GM23338 (cell line): ENCODE measurements around the gene RNF220. TPM values are rescaled to one million over a fixed set of nuclear protein-coding genes. Genes with fewer than 3 reads are reported as not detected.

ENCODE experiments used
- ATAC-seq: fragments of 200-7000 bp; cut with Tn5 transposase; 3 replicates; pipeline ENCODE4 v1.9.1; 2020
- DNase-seq: peaks from one replicate; pipeline ENCODE4 v3.0.0-alpha.2; 2015; ENCODE audit warnings: low spot score
- H2AFZ ChIP-seq: fragments of 200-600 bp; sonication (generic); 2 replicates; pipeline ENCODE4 v1.8.0; 2016; ENCODE audit warnings: antibody characterized with exemption, mild to moderate bottlenecking, moderate library complexity
- H3F3A ChIP-seq: fragments of 200-600 bp; sonication (generic); replicated peaks from 2 replicates; pipeline ENCODE4 v1.8.0; 2017; ENCODE audit warnings: antibody characterized with exemption, mixed run types, low read depth
- H3K27ac ChIP-seq: fragments of 200-600 bp; sonication (generic); 2 replicates; pipeline ENCODE4 v1.6.1; 2016; ENCODE audit warnings: low read depth
- H3K27me3 ChIP-seq: fragments of 200-600 bp; sonication (generic); 2 replicates; pipeline ENCODE4 v1.8.0; 2016; ENCODE audit warnings: mild to moderate bottlenecking, mixed run types, moderate library complexity; ENCODE audit not compliant: insufficient read depth
- H3K36me3 ChIP-seq: fragments of 200-600 bp; sonication (generic); 2 replicates; pipeline ENCODE4 v1.8.0; 2016; ENCODE audit warnings: mild to moderate bottlenecking; ENCODE audit not compliant: insufficient read depth
- H3K4me1 ChIP-seq: fragments of 200-600 bp; sonication (generic); 2 replicates; pipeline ENCODE4 v1.8.0; 2016; ENCODE audit warnings: mild to moderate bottlenecking, moderate library complexity; ENCODE audit not compliant: insufficient read depth
- H3K4me2 ChIP-seq: fragments of 200-600 bp; sonication (generic); 2 replicates; pipeline ENCODE4 v1.7.1; 2017; ENCODE audit warnings: mixed run types
- H3K4me3 ChIP-seq: fragments of 200-600 bp; sonication (generic); 2 replicates; pipeline ENCODE4 v1.6.1; 2016; ENCODE audit warnings: mixed run types
- H3K79me2 ChIP-seq: fragments of 200-600 bp; sonication (generic); replicated peaks from 2 replicates; pipeline ENCODE4 v1.8.0; 2017; ENCODE audit warnings: mild to moderate bottlenecking; ENCODE audit not compliant: insufficient read depth
- H3K9me2 ChIP-seq: fragments of 200-600 bp; sonication (generic); 2 replicates; pipeline ENCODE4 v1.8.0; 2017; ENCODE audit not compliant: insufficient read depth
- H4K20me1 ChIP-seq: fragments of 200-600 bp; sonication (generic); replicated peaks from 2 replicates; pipeline ENCODE4 v1.8.0; 2017; ENCODE audit warnings: mild to moderate bottlenecking; ENCODE audit not compliant: insufficient read depth
- H3K27ac Mint-ChIP-seq: 2 replicates; pipeline ENCODE4 v1.8.0; 2020; ENCODE audit warnings: inconsistent platforms, mild to moderate bottlenecking, moderate library complexity, mixed read lengths
- H3K27me3 Mint-ChIP-seq: 3 replicates; pipeline ENCODE4 v1.8.0; 2022; ENCODE audit warnings: low read depth, mild to moderate bottlenecking, moderate library complexity, mixed read lengths, inconsistent platforms; ENCODE audit not compliant: insufficient read depth, poor library complexity
- H3K36me3 Mint-ChIP-seq: 3 replicates; pipeline ENCODE4 v1.8.0; 2021; ENCODE audit warnings: low read depth, mild to moderate bottlenecking, inconsistent platforms, moderate library complexity, mixed read lengths
- H3K4me1 Mint-ChIP-seq: 3 replicates; pipeline ENCODE4 v1.8.0; 2020; ENCODE audit warnings: mild to moderate bottlenecking, inconsistent platforms, mixed read lengths
- H3K4me3 Mint-ChIP-seq: 3 replicates; pipeline ENCODE4 v1.8.0; 2021; ENCODE audit warnings: moderate library complexity, mild to moderate bottlenecking, inconsistent platforms, mixed read lengths
- H3K9me3 Mint-ChIP-seq: 3 replicates; pipeline ENCODE4 v1.8.0; 2020; ENCODE audit warnings: moderate library complexity, mild to moderate bottlenecking, inconsistent platforms, mixed read lengths
- CREB1 ChIP-seq: fragments of 250-450 bp; sonication (Bioruptor Pico); IDR thresholded peaks from 2 replicates; pipeline ENCODE4 v1.5.0; 2020; ENCODE audit warnings: low read depth, mild to moderate bottlenecking, moderate library complexity
- ETS1 ChIP-seq: IDR thresholded peaks from 2 replicates; pipeline ENCODE4 v1.6.1; 2016; ENCODE audit warnings: antibody characterized with exemption
- EZH2 ChIP-seq: fragments of 200-600 bp; sonication (generic); IDR thresholded peaks from one replicate; pipeline ENCODE4 v1.8.0; 2017; ENCODE audit warnings: antibody characterized with exemption, mild to moderate bottlenecking, low read depth; ENCODE audit not compliant: unreplicated experiment
- EZH2phosphoT487 ChIP-seq: fragments of 200-600 bp; sonication (generic); IDR thresholded peaks from one replicate; pipeline ENCODE4 v1.8.1; 2018; ENCODE audit warnings: antibody characterized with exemption; ENCODE audit not compliant: unreplicated experiment
- JUNB ChIP-seq: IDR thresholded peaks from one replicate; pipeline ENCODE4 v1.6.1; 2016; ENCODE audit warnings: antibody characterized with exemption; ENCODE audit not compliant: unreplicated experiment
- NANOG ChIP-seq: IDR thresholded peaks from 2 replicates; pipeline ENCODE4 v1.6.1; 2016; ENCODE audit warnings: antibody characterized with exemption, borderline replicate concordance
- POLR2AphosphoS5 ChIP-seq: IDR thresholded peaks from 2 replicates; pipeline ENCODE4 v1.6.1; 2016; ENCODE audit warnings: antibody characterized with exemption, low read depth
- STAT1 ChIP-seq: IDR thresholded peaks from one replicate; pipeline ENCODE4 v1.6.1; 2016; ENCODE audit warnings: antibody characterized with exemption; ENCODE audit not compliant: unreplicated experiment
- ZNF114 ChIP-seq: fragments of 250-450 bp; sonication (Bioruptor Pico); IDR thresholded peaks from 2 replicates; pipeline ENCODE4 v1.5.0; 2020; ENCODE audit warnings: mild to moderate bottlenecking, moderate library complexity
- ZNF331 ChIP-seq: fragments of 250-450 bp; sonication (Bioruptor Pico); IDR thresholded peaks from 2 replicates; pipeline ENCODE4 v1.5.0; 2020; ENCODE audit warnings: low read depth, mild to moderate bottlenecking, moderate library complexity
- ZNF462 ChIP-seq: fragments of 250-450 bp; sonication (Bioruptor Pico); IDR thresholded peaks from 2 replicates; pipeline ENCODE4 v1.5.0; 2020; ENCODE audit warnings: mild to moderate bottlenecking, moderate library complexity
- polyA plus RNA-seq: library from polyadenylated mRNA; unstranded; fragments of >200 nt; fragmentation: Nextera tagmentation; extraction: Ambion mirVana; gene quantifications from 2 replicates; pipeline ENCODE4 v1.2.1, GENCODE V29; 2016
- total RNA-seq: library from RNA; depleted of rRNA; stranded (reverse); fragments of >200 nt; shearing (Covaris generic); gene quantifications from 2 replicates; pipeline ENCODE4 v1.2.3, GENCODE V29; 2014
- TF ChIP-seq, protein P1 (sequence below), 2 experiments: fragments of 200-600 bp in 1 of 2; sonication (generic) in 1 of 2; conservative IDR thresholded peaks; 2 replicates each; pipeline versions ENCODE4 v1.5.1 to v1.6.1; 2016 to 2017; ENCODE audit warnings: antibody characterized with exemption in 2 of 2, low read depth in 2 of 2, mild to moderate bottlenecking in 2 of 2, moderate library complexity in 1 of 2

Gene RNF220
- total and polyA plus RNA-seq, 2 experiments from 2014 or later = 72.8 to 168 TPM

- TF ChIP-seq, protein P1, sequence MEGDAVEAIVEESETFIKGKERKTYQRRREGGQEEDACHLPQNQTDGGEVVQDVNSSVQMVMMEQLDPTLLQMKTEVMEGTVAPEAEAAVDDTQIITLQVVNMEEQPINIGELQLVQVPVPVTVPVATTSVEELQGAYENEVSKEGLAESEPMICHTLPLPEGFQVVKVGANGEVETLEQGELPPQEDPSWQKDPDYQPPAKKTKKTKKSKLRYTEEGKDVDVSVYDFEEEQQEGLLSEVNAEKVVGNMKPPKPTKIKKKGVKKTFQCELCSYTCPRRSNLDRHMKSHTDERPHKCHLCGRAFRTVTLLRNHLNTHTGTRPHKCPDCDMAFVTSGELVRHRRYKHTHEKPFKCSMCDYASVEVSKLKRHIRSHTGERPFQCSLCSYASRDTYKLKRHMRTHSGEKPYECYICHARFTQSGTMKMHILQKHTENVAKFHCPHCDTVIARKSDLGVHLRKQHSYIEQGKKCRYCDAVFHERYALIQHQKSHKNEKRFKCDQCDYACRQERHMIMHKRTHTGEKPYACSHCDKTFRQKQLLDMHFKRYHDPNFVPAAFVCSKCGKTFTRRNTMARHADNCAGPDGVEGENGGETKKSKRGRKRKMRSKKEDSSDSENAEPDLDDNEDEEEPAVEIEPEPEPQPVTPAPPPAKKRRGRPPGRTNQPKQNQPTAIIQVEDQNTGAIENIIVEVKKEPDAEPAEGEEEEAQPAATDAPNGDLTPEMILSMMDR (conservative IDR thresholded peaks at IDR 0.05; ENCODE audit: low read depth in 2 of 2) = no peak
Observed at GRCh38 chr1:44513111-44513510, 108.1 kb downstream of the RNF220 start (continued).

- H3K27me3 Mint-ChIP-seq = peaks cover 9% of the 10 kb centered on the region
- ATAC-seq = no peak
- TF ChIP-seq EZH2 = no peak
- TF ChIP-seq NANOG = no peak
- TF ChIP-seq STAT1 = no peak
- TF ChIP-seq EZH2phosphoT487 = no peak
- TF ChIP-seq CREB1 (CRISPR knock-in tag) = no peak
- no peak for TF ChIP-seq ZNF114
- TF ChIP-seq ZNF462 (CRISPR knock-in tag) = no peak
- TF ChIP-seq ETS1 = no peak
- TF ChIP-seq, protein P1 (conservative IDR thresholded peaks at IDR 0.05; ENCODE audit: low read depth in 2 of 2) = no peak
- no peak for TF ChIP-seq ZNF331 (CRISPR knock-in tag)
- TF ChIP-seq JUNB = no peak
- TF ChIP-seq POLR2AphosphoS5 = no peak
Observed at GRCh38 chr1:44514673-44515072, 109.6 kb downstream of the RNF220 start.

More at GRCh38 chr1:44514673-44515072, 109.6 kb downstream of the RNF220 start:
- Histone ChIP-seq H3K79me2 (peaks cover 11% of the 10 kb centered on the region), H4K20me1 (no peaks in the 10 kb centered on the region), H3K9me2 (no peaks in the 10 kb centered on the region; the same call in 1 of the 2 replicates), H2AFZ (no peak overlapping the region), H3K4me3 (no peak overlapping the region), H3F3A (0 out of 2 replicates have a peak, but pooled peaks cover 2% of the 10 kb centered on the region), H3K27me3 (no peaks in the 10 kb centered on the region), H3K4me1 (peaks cover 38% of the 10 kb centered on the region), H3K4me2 (no peak overlapping the region), H3K27ac (no peak overlapping the region), H3K36me3 (no peaks in the 10 kb centered on the region)
- Mint-ChIP-seq H3K9me3 (no peaks in the 10 kb centered on the region), H3K4me3 (no peak overlapping the region), H3K36me3 (peaks cover 2% of the 10 kb centered on the region; the same call in 1 of the 3 replicates), H3K4me1 (peaks cover 42% of the 10 kb centered on the region), H3K27ac (no peak overlapping the region)
- no peak for DNase-seq
